EL (cell line): ENCODE data around the gene EYA3.

Experiments
- DNase-seq: peaks from one replicate; pipeline ENCODE4 v3.0.0-alpha.2; 2016

EYA3 gene

DNA sequence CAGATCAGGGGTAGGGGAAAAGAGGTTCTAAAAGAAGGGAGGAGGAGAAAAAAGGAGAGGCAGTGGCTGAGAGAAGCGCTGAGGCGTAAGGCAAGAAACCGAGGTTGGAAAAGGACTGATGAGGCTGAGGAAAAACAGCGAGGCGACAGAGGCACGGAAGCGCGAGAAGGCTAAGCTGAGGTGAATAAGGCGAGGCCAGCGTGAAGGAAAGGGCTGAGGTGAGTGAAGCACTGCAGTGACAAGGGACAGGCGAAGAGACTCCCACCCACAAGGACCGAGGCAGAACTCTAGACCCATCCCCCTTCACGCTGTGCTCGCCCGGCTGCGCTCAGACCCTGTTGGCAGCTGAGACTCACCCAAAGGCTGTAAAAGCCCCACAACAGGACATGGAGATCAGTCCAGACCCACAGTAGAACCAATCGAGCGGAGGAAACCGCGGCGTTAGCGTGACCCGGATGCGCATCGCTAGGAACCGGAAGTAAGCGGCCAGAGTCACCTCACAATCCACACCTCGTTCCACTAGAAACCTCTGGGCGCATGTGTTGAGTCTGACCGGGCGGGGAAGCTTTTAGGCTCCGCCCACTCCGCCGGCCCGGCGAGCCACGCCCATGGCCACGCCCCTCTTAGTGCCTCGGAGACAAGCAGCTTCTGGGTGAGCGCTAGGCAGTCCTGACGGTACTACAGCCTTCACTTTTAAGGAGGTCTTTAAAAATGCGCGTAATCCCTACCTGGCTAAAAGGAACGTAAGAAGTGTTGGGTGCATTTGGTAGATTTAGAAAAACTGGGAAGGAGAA, at the start of gene EYA3:
Gene EYA3 (minus strand): TSS at position 443 of the 794 bp plus-strand sequence. CDS start 30,584 bp downstream, outside the sequence.
- DNase-seq, result peak; percentile 98

GRCh38 chr1:28136922-28137613, 48.7 kb upstream of the EYA3 start:
- peak; percentile 65 for DNase-seq

- DNase-seq, result no peak
These were observed 47.9 kb upstream of the EYA3 start for GRCh38 chr1:28136169-28136921.

GRCh38 chr1:28135371-28136168, 47.2 kb upstream of the EYA3 start:
- DNase-seq, result no peak

DNA sequence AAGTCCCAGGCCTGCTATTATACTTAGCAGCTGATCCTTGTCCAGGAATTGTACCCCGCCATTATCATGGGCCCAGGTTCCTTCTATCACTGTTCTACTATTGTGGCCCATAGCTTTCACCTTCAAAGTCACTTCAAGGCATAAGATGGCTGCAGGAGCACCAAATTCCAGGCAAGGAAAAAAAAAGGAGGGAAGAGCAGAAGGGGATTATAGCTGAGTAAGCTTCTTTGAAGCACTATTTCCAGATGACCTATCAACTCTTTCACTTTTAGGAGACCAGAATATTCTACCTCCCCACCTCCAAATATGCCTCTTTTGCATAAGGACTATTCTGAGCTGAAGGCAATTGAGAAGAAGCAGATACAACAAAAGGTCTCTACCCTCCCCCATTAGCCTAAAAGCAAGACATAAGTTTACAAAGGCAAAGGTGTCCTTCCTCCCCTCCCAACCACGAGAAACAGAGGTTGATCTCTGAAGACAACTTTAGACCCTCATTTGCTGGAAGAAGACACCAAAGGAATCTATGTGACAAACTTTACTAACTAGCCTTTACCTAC, 46.3 kb upstream of the EYA3 start:
- no peak for DNase-seq

DNA sequence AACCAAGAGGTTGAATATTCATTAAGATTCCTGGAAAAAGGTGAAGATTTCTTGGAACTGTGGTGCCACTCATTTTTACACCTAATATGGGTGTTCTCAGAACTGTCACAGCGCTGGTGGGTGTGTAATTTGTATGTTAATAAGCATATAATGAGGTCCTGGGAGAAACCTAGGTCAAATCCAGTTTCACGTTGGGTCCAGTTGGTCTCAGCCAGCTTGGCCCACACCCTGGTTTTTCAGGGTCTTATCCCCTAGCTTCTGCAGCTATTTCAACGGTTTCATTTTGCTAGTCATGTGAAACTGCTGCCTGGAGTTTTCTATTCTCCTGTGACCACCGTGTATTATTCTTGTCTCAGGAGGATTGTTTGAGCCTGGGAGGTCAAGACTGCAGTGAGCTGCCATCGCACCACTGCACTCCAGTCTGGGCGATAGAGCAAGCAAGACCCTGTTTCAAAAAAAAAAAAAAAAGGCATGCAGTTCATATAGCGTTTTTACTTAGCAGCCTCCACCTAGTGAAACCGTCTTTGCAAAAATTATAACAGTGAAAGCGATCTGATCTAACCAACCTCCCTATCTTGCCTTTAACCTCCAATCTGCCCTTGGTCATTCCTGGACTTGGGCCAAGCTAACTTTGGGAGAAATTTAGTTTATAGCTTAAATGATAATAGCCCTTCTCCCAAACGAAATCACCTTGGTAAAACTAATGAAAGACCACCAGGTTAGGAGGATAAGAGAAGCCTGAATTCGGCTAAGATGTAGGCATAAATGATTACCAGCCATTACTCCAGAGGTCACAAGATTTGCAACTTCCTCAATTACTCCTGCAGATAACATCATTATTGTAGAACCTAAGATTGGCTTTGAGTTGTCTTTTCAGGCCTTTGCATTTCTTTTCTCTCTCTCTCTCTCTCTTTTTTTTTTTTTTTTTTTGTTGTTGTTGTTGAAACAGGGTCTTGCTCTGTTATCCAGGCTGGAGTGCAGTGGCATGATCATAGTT, 44.1 kb upstream of the EYA3 start:
- DNase-seq, result no peak

DNA sequence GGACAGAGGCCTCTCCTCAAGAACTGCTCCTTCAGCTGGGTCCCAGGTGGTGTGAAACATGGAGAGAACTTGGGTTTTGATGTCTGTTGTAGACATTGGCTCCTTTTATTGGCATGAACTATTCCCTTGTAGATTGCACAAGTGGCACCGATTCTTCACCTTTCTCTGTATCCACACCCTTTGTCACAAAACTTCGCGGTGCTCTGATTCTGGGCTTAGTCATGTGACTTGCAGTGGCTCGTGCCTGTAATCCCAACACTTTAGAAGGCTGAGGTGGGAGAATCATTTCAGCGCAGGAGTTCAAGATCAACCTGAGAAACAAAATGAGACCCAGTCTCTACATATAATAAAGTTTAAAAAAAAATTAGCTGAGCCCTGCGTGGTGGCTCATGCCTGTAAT, 42.5 kb upstream of the EYA3 start:
- no peak for DNase-seq

DNA sequence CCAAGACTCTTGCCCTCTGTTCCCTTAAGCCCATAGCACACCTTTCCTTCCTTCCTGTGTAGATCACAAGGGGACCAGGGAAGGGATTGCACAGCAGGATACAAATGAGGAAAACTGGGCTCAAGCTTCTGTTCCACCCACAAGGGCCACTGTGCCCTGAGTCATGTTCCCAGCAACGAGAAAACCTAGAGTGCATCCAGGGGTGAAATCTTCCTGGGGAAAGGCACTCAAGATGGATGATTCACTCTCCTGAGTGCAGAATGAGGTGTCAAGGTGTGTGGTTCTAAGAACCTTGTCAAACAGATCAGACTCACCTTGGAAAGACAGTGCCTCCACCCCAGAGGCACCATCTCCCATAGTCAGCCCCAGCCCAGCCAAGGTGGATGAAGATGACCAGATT, 40.7 kb upstream of the EYA3 start:
- DNase-seq, result peak; percentile 53

GRCh38 chr1:28127617-28128257, 39.3 kb upstream of the EYA3 start:
- no peak for DNase-seq

DNA sequence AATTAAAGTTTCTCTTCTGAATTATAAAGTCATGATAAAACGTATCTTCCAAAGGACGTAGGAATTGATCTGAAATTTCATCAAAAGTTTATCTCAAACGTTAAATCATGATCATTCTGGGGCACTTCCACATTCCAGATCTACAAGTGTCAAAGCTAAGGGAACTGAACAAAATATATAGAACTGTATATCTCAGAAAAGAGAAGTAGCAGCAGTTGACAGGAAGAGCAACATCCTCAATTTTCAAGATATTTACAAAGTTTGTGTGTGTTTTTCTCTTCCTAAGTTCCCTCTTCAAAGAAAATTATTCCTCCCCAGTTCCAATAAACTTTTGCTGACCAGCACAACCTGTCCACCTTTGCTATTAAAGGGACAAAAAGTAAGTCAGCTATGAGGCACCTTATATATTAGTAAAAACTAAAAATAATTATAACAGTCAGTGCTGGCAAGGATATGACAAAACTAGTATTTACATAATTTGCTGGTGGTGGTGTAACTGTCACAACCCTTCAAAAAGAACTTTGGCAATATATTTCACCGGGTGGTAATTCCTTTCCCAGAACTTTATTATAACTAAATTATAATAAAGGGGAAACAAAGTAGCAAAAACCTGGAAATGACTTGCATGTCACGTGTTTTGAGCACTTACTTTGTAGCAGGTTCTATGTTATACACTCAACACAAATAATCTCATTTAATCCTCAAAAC, 38.5 kb upstream of the EYA3 start:
- DNase-seq, result no peak

GRCh38 chr1:28126212-28126611, 37.8 kb upstream of the EYA3 start:
- DNase-seq, result no peak

DNA sequence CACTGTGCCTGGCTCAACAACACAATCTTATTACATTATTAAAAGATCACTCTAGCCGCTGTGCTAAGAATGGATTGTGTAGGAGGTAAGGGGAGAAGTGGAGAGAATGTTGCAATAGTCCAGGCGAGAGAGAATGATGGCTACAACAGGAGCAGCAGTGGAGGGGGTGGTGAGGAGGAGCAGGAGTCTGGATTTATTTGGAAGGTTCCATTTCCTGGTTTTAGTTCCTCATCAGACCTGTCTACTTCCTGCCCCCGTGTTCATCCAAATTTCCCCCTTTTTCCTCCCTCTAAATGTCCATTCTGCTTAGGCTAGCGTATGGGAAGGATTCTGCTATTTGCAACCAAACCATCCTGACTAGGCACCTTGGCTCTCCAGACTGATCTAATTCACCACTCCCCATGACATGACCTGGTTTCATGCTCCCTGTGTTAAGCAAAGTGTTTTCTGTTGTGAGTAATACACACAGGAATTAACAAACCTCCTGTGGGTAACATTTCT, 35.1 kb upstream of the EYA3 start:
- peak; percentile 84 for DNase-seq

- DNase-seq, result peak; percentile 64
These were observed 33.8 kb upstream of the EYA3 start for GRCh38 chr1:28122183-28122582.

DNA sequence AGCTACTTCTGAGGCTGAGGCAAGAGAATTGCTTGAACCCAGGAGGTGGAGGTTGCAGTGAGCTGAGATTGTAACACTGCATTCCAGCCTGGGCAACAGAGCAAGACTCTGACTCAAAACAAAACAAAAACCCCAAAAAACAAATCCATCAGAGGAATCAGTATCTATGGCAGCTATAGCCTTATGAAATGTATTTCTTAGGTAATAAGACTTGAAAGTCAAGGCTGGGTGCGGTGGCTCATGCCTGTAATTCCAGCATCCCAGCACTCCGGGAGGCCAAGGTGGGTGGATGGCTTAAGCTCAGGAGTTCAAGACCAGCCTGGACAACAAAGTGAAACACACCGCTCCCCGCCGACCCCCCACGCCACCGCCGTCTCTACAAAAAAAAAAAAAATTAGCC, 31.1 kb upstream of the EYA3 start:
- DNase-seq, result no peak

DNA sequence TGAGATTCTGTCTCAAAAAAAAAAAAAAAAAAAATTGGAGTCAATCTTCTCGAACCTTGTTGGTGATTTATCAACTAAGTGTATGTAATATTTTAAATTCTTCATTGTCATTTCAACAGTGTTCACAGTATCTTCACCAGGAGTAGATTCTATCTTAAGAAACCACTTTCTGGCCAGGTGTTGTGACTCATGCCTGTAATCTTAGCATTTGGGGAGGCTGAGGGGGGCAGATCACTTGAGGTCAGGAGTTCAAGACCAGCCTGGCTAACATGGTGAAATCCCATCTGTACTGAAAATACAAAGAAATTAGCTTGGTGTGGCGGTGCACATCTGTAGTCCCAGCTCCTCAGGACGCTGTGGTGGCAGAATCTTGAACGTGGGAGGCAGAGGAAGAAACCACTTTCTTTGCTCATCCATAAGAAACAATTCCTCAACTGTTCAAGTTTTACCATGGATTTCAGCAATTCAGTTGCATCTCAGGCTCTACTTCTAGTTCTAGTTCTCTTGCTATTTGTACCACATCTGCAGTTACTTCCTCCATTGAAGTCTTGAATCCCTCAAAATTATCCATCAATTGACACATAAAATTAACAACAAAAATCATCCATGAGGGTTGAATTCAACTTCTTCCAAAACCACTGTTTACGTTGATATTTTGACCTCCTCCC, 30.4 kb upstream of the EYA3 start:
- DNase-seq, result no peak

GRCh38 chr1:28115267-28115666, 26.9 kb upstream of the EYA3 start:
- DNase-seq, result no peak

GRCh38 chr1:28114844-28115243, 26.4 kb upstream of the EYA3 start:
- no peak for DNase-seq

- DNase-seq, result no peak
These were observed 24.8 kb upstream of the EYA3 start for GRCh38 chr1:28113242-28113572.
